GM13977 (cell line): ENCODE results near the gene DGKI.
A peak's percentile ranks its signal among the peaks of the same experiment; 100 is the strongest.

Experiments
- DNase-seq: peaks from one replicate; pipeline ENCODE4 v3.0.0; 2012; ENCODE audit warnings: low spot score
- CTCF ChIP-seq: IDR thresholded peaks from 2 replicates; pipeline ENCODE4 v1.5.1; 2012; ENCODE audit warnings: mild to moderate bottlenecking, control low read depth; ENCODE audit not compliant: insufficient read depth; ENCODE audit errors: extremely low read depth, missing control alignments
- in situ Hi-C: fragments of 300-500 bp; cut with MboI; formaldehyde crosslinking; loops from one replicate; pipeline ENCODE4 v1.12.0; 2022; ENCODE audit warnings: low sequenced_read_pairs, low pct_unique_long_range_greater_than_20kb, mixed read lengths, inconsistent platforms; ENCODE audit not compliant: unreplicated experiment

The DGKI gene

GRCh38 chr7:137818036-137818435, 28.7 kb downstream of the DGKI start:
- TF ChIP-seq CTCF, result no peak
- in situ Hi-C loops, result no loop called here
- DNase-seq, result no peak

- DNase-seq, result no peak
Measured at GRCh38 chr7:137816696-137817320, 30.0 kb downstream of the DGKI start.

GRCh38 chr7:137813541-137813940, 33.2 kb downstream of the DGKI start:
- in situ Hi-C loops, result no loop called here
- no peak for DNase-seq
- no peak for TF ChIP-seq CTCF

More at GRCh38 chr7:137816696-137817320, 30.0 kb downstream of the DGKI start:
- in situ Hi-C loops, result no loop called here
- TF ChIP-seq CTCF, result peak; percentile 44

GRCh38 chr7:137810248-137810647, 36.5 kb downstream of the DGKI start:
- DNase-seq, result no peak
- TF ChIP-seq CTCF, result no peak
- in situ Hi-C loops, result no loop called here

GRCh38 chr7:137804836-137805235, 41.9 kb downstream of the DGKI start:
- DNase-seq, result no peak
- no peak for TF ChIP-seq CTCF
- in situ Hi-C loops, result no loop called here

GRCh38 chr7:137801491-137801890, 45.3 kb downstream of the DGKI start:
- in situ Hi-C loops, result no loop called here
- DNase-seq, result no peak
- no peak for TF ChIP-seq CTCF
